DND-41 (cell line): ENCODE measurements around the gene MED29.

Experiments
- ATAC-seq: fragments of 200-7000 bp; cut with Tn5 transposase; 3 replicates; pipeline ENCODE4 v1.9.1; 2021; ENCODE audit warnings: low read depth; ENCODE audit not compliant: insufficient read depth
- DNase-seq: peaks from one replicate; pipeline ENCODE4 v3.0.0-alpha.2; 2020
- H2AFZ ChIP-seq: 2 replicates; pipeline ENCODE4 v1.6.0; 2012; ENCODE audit warnings: low read depth, low read length
- H3K27ac ChIP-seq: 2 replicates; pipeline ENCODE4 v1.5.1; 2012; ENCODE audit warnings: low read length, inconsistent platforms
- H3K27me3 ChIP-seq: fragments of 200-600 bp; sonication (generic); 2 replicates; pipeline ENCODE4 v1.6.0; 2012; ENCODE audit warnings: low read length, mild to moderate bottlenecking, inconsistent platforms; ENCODE audit not compliant: insufficient read depth, poor library complexity
- H3K36me3 ChIP-seq: 2 replicates; pipeline ENCODE4 v1.5.1; 2012; ENCODE audit warnings: low read length, inconsistent platforms; ENCODE audit not compliant: insufficient read depth
- H3K4me1 ChIP-seq: 2 replicates; pipeline ENCODE4 v1.5.1; 2012; ENCODE audit warnings: mild to moderate bottlenecking, low read length; ENCODE audit not compliant: insufficient read depth
- H3K4me2 ChIP-seq: 2 replicates; pipeline ENCODE4 v1.6.0; 2012; ENCODE audit warnings: mild to moderate bottlenecking, moderate library complexity, low read length, inconsistent platforms; ENCODE audit not compliant: insufficient read depth
- H3K4me3 ChIP-seq, 2 experiments: fragments of 200-600 bp in 1 of 2; shearing (Covaris generic) in 1 of 2; 2 replicates each; pipeline ENCODE4 v1.5.1; 2012 to 2016; ENCODE audit warnings: inconsistent platforms in 2 of 2, low read length in 2 of 2, mild to moderate bottlenecking in 2 of 2, low read depth in 1 of 2, moderate library complexity in 1 of 2
- H3K79me2 ChIP-seq: 2 replicates; pipeline ENCODE4 v1.6.0; 2012; ENCODE audit warnings: low read length, inconsistent platforms; ENCODE audit not compliant: insufficient read depth
- H3K9ac ChIP-seq: 2 replicates; pipeline ENCODE4 v1.6.0; 2012; ENCODE audit warnings: low read depth, mild to moderate bottlenecking, inconsistent platforms, low read length, moderate library complexity
- H3K9me3 ChIP-seq: 2 replicates; pipeline ENCODE4 v1.5.1; 2012; ENCODE audit warnings: low read length, moderate library complexity, mild to moderate bottlenecking, inconsistent platforms; ENCODE audit not compliant: insufficient read depth, severe bottlenecking
- H4K20me1 ChIP-seq: 2 replicates; pipeline ENCODE4 v1.6.0; 2012; ENCODE audit warnings: low read length; ENCODE audit not compliant: insufficient read depth
- EZH2 ChIP-seq: IDR thresholded peaks from 3 replicates; pipeline ENCODE4 v1.6.1; 2012; ENCODE audit warnings: borderline replicate concordance, low read depth, mild to moderate bottlenecking, moderate library complexity, low read length, inconsistent platforms; ENCODE audit not compliant: severe bottlenecking
- TF ChIP-seq, protein P1 (sequence below): IDR thresholded peaks from 2 replicates; pipeline ENCODE4 v1.5.1; 2012; ENCODE audit warnings: borderline replicate concordance, low read length, moderate library complexity, mild to moderate bottlenecking; ENCODE audit not compliant: poor library complexity, severe bottlenecking; ENCODE audit errors: extremely low read depth

MED29 gene

DNA sequence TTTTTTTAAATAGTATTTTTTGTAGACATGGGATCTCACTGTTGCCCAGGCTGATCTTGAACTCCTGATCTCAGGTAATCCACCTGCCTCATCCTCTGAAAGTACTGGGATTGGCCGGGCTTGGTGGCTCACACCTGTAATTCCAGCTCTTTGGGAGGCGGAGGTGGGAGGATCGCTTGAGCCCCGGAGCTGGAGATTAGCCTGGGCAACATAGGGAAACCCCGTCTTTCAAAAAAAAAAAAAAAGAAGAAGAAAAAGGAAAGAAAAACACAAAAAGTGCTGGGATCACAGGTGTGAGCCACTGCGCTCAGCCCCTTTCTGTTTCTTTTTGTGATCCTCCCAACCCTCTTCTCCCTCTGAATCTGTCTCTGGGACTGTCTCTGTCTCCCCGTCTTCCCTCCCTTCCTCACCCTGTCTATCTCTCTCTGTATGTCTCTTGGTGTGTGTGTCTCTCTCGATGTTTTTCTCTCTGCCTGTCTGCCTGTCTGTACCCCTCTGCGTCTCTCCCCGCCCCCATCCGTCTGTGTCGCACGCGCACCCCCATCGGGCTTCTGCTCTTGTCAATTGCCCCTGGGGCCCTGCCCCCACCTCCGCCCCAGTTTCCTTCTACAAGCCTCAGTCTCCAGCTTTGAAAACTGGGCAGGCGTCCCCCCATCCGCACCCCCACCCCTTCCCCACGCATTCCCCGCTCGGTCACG, 14.9 kb downstream of the MED29 start:
- H3K9me3 ChIP-seq: no peaks in the 10 kb centered on the region
- H3K79me2 ChIP-seq: peaks cover 20% of the 10 kb centered on the region
- peak overlapping the region; percentile 76 for H2AFZ ChIP-seq
- peak; percentile 29 for ATAC-seq
- H3K27ac ChIP-seq: peak overlapping the region; percentile 66
- H3K4me2 ChIP-seq: peak overlapping the region; percentile 74
- DNase-seq: peak; percentile 83
- H4K20me1 ChIP-seq: peaks cover 14% of the 10 kb centered on the region; the same call in 1 of the 2 replicates
- peak overlapping the region; percentile 32 to 68; a peak in 3 of 4 replicates for H3K4me3 ChIP-seq
- TF ChIP-seq, protein P1, sequence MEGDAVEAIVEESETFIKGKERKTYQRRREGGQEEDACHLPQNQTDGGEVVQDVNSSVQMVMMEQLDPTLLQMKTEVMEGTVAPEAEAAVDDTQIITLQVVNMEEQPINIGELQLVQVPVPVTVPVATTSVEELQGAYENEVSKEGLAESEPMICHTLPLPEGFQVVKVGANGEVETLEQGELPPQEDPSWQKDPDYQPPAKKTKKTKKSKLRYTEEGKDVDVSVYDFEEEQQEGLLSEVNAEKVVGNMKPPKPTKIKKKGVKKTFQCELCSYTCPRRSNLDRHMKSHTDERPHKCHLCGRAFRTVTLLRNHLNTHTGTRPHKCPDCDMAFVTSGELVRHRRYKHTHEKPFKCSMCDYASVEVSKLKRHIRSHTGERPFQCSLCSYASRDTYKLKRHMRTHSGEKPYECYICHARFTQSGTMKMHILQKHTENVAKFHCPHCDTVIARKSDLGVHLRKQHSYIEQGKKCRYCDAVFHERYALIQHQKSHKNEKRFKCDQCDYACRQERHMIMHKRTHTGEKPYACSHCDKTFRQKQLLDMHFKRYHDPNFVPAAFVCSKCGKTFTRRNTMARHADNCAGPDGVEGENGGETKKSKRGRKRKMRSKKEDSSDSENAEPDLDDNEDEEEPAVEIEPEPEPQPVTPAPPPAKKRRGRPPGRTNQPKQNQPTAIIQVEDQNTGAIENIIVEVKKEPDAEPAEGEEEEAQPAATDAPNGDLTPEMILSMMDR: no peak
- no peak for TF ChIP-seq EZH2
- H3K27me3 ChIP-seq: no peaks in the 10 kb centered on the region
- peak overlapping the region; percentile 92 for H3K9ac ChIP-seq
- peaks cover 71% of the 10 kb centered on the region for H3K4me1 ChIP-seq
- peaks cover 12% of the 10 kb centered on the region for H3K36me3 ChIP-seq

DNA sequence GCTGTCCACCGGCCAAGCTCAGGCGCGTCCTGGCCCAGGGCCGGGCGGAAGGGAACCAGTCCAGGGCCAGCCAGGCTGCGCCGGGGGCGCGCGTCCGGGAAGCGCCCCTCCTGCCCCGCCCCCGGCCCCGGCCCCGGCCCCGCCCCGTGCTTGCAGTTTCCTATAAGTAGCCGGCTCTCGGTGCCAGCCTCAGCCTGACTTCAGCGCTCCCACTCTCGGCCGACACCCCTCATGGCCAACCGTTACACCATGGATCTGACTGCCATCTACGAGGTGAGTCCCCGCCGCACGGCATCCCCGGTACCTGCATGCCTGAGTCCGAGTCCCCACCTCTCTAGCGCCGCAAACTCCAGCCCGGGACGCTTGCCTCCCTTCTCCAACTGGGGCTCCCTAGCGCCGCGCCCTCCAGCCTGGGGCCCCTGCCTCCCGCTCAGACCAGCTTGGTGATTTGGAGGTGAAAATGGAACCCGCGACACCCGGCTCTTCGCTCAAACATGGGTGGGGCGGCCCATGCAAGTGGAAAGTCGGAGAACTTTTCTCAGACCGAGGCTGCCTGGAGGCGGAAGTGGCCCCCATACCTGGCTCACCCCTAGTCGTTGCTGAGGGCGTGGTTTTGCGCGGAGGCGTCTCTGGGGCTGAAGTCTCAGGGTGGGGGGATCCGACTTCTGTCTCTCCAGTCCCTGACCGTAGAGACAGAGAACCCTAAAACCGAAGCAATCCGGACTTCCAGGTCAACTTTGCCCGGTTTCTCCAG, 15.7 kb downstream of the MED29 start, which contains the start of gene ZFP36:
Gene ZFP36, plus strand, starts transcription at position 192 of the 754 bp plus-strand sequence. Its CDS starts 58 bp downstream, at position 250.
- H2AFZ ChIP-seq: peak within 1 kb of the TSS; percentile 76
- ATAC-seq (peak; percentile 64), DNase-seq (peak; percentile 85)
- H3K79me2 ChIP-seq: peaks cover 20% of the 10 kb centered on the region
- peak within 1 kb of the TSS; percentile 88 for H3K27ac ChIP-seq
- peaks cover 14% of the 10 kb centered on the region; the same call in 1 of the 2 replicates for H4K20me1 ChIP-seq
- peak within 1 kb of the TSS; percentile 68 to 77; a peak in 3 of 4 replicates for H3K4me3 ChIP-seq
- H3K4me1 ChIP-seq: peaks cover 71% of the 10 kb centered on the region
- peaks cover 12% of the 10 kb centered on the region for H3K36me3 ChIP-seq
- H3K27me3 ChIP-seq: no peaks in the 10 kb centered on the region
- peak within 1 kb of the TSS; percentile 92 for H3K9ac ChIP-seq
- H3K4me2 ChIP-seq: peak within 1 kb of the TSS; percentile 74
- no peaks in the 10 kb centered on the region for H3K9me3 ChIP-seq
- TF ChIP-seq, protein P1: peak; percentile 22
- no peak for TF ChIP-seq EZH2

DNA sequence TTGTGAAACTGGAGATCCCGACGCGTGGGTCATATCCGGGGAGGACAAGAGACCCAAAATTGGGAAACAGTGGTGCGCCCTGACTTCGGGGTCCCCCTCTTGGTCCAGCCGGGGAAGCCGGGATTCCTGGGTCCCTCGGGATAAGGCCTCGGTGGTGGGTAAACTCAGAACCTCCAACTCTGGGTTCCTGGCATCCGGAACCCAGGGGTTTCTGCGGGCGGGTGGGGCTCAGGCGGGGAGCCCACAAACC, 16.2 kb downstream of the MED29 start:
- no peak for DNase-seq
- Histone ChIP-seq H3K27ac (peak overlapping the region; percentile 88), H3K36me3 (peaks cover 12% of the 10 kb centered on the region)

More for the DNA sequence above, 16.2 kb downstream of the MED29 start:
- peaks cover 67% of the 10 kb centered on the region for H3K4me1 ChIP-seq
- H3K79me2 ChIP-seq: peaks cover 20% of the 10 kb centered on the region
- peak overlapping the region; percentile 74 for H3K4me2 ChIP-seq
- H3K27me3 ChIP-seq: no peaks in the 10 kb centered on the region
- H3K4me3 ChIP-seq: peak overlapping the region; percentile 68 to 77; a peak in 3 of 4 replicates
- H3K9ac ChIP-seq: peak overlapping the region; percentile 92
- no peak for ATAC-seq
- peaks cover 14% of the 10 kb centered on the region; the same call in 1 of the 2 replicates for H4K20me1 ChIP-seq
- TF ChIP-seq, protein P1: no peak
- no peak for TF ChIP-seq EZH2
- H2AFZ ChIP-seq: peak overlapping the region; percentile 65
- no peaks in the 10 kb centered on the region for H3K9me3 ChIP-seq
